Measurements from ENCODE around the gene GOLGA8T.
"Not testable (repeated sequence)": the region's sequence is repeated elsewhere in the genome, so short reads cannot be mapped to it uniquely, and the experiment has no call there.

DNA sequence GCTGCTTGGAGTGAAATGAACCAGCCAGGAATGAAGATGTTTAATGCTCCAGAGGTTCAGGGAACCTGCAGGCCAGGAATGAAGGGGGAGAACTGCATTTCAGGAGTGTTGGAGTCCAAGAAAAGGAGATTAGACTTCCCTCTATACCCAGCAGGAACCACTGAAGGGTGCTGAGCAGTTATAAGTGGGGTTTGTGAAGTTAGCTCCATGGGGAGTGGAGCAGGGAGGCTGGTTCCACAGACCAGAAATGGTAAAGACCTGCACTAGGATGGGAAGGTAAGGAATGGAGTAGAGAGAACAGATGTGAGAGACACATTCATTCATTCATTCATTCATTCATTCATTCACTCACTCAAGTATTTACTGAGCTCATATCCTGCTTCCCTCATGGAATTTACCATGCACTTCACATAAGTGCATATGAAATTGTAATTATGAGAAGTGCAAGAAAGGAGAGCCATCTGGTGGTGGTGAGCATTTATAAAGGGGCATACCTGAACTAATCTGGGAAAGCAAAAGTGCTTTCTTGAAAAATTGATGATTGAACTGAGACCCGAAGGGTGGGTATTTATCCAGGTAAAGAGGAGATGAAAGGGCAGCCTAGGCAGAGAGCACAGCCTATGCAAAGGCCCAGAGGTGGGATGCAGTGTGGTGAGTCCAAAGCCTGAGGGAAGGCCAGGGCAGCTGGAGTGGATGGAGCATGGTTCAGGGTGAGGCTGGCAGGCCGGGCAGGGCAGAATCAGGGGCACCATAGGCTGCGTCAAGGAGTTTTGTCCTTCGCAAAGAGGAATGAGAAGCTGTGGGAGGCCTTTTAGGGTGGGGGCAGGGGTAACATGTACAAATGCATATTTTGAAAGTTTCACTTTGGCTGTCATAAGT lies 27.9 kb downstream of the GOLGA8T start:
- TF ChIP-seq EZH2 (IDR thresholded peaks at IDR 0.05); POLR2AphosphoS5 (IDR thresholded peaks at IDR 0.05; ENCODE audit: borderline replicate concordance, low read depth, low read length): not testable (repeated sequence)

All from SK-N-MC (cell line).